Measurements from ENCODE around the gene CFAP46. TPM values are rescaled to one million over a fixed set of nuclear protein-coding genes. Genes with fewer than 3 reads are reported as not detected.

Gene CFAP46
- total and polyA plus RNA-seq, 2 of the 8 experiments (the other 6 are each of a cell fraction or from before 2014, with no cell fraction given): 2.6 to 4.8 TPM

DNA sequence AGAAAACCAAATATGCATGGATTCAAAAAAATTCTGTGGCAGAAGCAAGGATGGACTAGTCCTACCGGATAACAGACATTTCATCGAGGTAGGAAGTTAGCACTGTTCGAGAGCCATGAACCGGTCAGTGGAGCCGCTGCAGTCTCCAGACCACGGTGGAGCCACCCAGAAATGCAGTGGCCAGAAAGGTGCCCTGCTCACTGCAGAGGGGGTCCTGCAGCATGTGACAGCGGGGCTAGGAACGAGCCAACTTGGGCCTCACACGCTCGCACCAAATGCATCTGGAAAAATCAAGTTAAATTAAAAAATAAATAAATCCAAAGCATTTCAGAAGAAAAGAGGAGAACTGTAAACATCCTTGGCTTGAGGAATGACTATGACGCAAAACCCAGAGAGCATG lies 13.1 kb upstream of the CFAP46 start:
- Histone ChIP-seq H3K4me3 (ENCODE audit: extremely low read depth in 1 of 4, insufficient read depth in 2 of 4, low read depth in 3 of 4, low read length in 4 of 4) (no peak overlapping the region), H3K79me2 (ENCODE audit: control insufficient read depth in 1 of 2, insufficient read depth in 2 of 2, low read length in 2 of 2) (no peaks in the 10 kb centered on the region), H3K4me2 (ENCODE audit: insufficient read depth in 1 of 2, low read depth in 2 of 2, low read length in 2 of 2) (no peak overlapping the region), H3K23ac (ENCODE audit: insufficient read length) (no peak overlapping the region), H2BK20ac (ENCODE audit: low read length) (no peak overlapping the region), H4K20me1 (replicated peaks in 1 of 2; ENCODE audit: control insufficient read depth in 1 of 2, insufficient read depth in 2 of 2, low read length in 2 of 2) (no peaks in the 10 kb centered on the region), H2BK120ac (replicated peaks; ENCODE audit: low read depth, low read length) (no peak overlapping the region), H2BK15ac (ENCODE audit: low read length) (no peak overlapping the region), H4K5ac (ENCODE audit: insufficient read length, low read depth, low read length) (no peak overlapping the region), H3K79me1 (ENCODE audit: low read depth, low read length) (no peaks in the 10 kb centered on the region), H3K23me2 (ENCODE audit: low read depth, low read length) (no peaks in the 10 kb centered on the region), H4K8ac (ENCODE audit: extremely low read depth, insufficient read depth, low read length) (no peak overlapping the region), H2AK5ac (ENCODE audit: low read depth, low read length) (no peak overlapping the region), H3K9me3 (ENCODE audit: insufficient read depth in 2 of 2, low read depth in 1 of 2, low read length in 1 of 2) (no peaks in the 10 kb centered on the region), H3K4ac (replicated peaks; ENCODE audit: insufficient read length, low read depth, low read length) (no peak overlapping the region), H3K27me3 (replicated peaks in 1 of 4; ENCODE audit: control insufficient read depth in 3 of 4, extremely low read depth in 1 of 4, insufficient read depth in 3 of 4, low read length in 3 of 4) (no peaks in the 10 kb centered on the region), H3K36me3 (ENCODE audit: control insufficient read depth in 2 of 4, insufficient read depth in 4 of 4, low read length in 3 of 4) (no peaks in the 10 kb centered on the region), H2BK5ac (ENCODE audit: low read depth, low read length) (no peak overlapping the region), H4K91ac (replicated peaks; ENCODE audit: insufficient read length, low read length) (no peak overlapping the region), H3K18ac (ENCODE audit: extremely low read depth, low read length) (no peak overlapping the region), H3K27ac (ENCODE audit: low read depth, low read length) (no peak overlapping the region), H3K56ac (replicated peaks; ENCODE audit: insufficient read length, low read depth, low read length) (no peak overlapping the region), H3K4me1 (replicated peaks in 1 of 4; ENCODE audit: control insufficient read depth in 3 of 4, insufficient read depth in 4 of 4, low read length in 3 of 4) (no peaks in the 10 kb centered on the region), H3K9ac (replicated peaks in 1 of 4; ENCODE audit: extremely low read depth in 1 of 4, low read depth in 3 of 4, low read length in 3 of 4) (no peak overlapping the region), H2BK12ac (ENCODE audit: low read depth, low read length) (no peak overlapping the region), H2AFZ (ENCODE audit: low read length) (no peak overlapping the region), H3K14ac (ENCODE audit: insufficient read length) (no peak overlapping the region)
- DNase-seq (ENCODE audit: low read depth in 1 of 2, low spot score in 2 of 2) (no peak), FAIRE-seq (no peak)
- POLR2A ChIA-PET (ENCODE audit: partially characterized antibody): no interaction called here
- CTCF ChIA-PET (ENCODE audit: partially characterized antibody): interaction anchor here (1.6 kb wide), 1 partner anchor 48 kb away, joined by 3 read pairs; no protein-coding TSS in a partner anchor
- TF ChIP-seq BACH1 (IDR thresholded peaks at IDR 0.05; ENCODE audit: low read length): no peak
- no peak for TF ChIP-seq GABPA (IDR thresholded peaks at IDR 0.05; ENCODE audit: borderline replicate concordance, insufficient read depth, low read length)
- TF ChIP-seq ATF2 (IDR thresholded peaks at IDR 0.05; ENCODE audit: low read length): no peak
- no peak for TF ChIP-seq EZH2 (IDR thresholded peaks at IDR 0.05; ENCODE audit: low read depth, low read length, severe bottlenecking)
- no peak for TF ChIP-seq CREB1 (IDR thresholded peaks at IDR 0.05)
- TF ChIP-seq TAF1 (IDR thresholded peaks at IDR 0.05; ENCODE audit: low read depth, low read length): no peak
- TF ChIP-seq SAP30 (IDR thresholded peaks at IDR 0.05; ENCODE audit: insufficient read depth, insufficient replicate concordance, low read length): no peak
- no peak for TF ChIP-seq HDAC6 (IDR thresholded peaks at IDR 0.05; ENCODE audit: low read depth, low read length)
- TF ChIP-seq NRF1 (IDR thresholded peaks at IDR 0.05; ENCODE audit: low read depth, low read length): no peak
- 93% methylated on average over 11 of the region's 11 CpGs; no CpG with 5 or more reads in 1 of the 2 experiments for WGBS, 2 experiments (ENCODE audit: extremely low coverage in 1 of 2, insufficient coverage in 1 of 2, insufficient read length in 1 of 2, insufficient replicate concordance in 2 of 2, low coverage in 1 of 2, low lambda C conversion rate in 2 of 2, missing lambda C conversion rate in 1 of 2)
